Natural killer cell (primary cell): ENCODE results near the gene THEMIS. TPM values are rescaled to one million over a fixed set of nuclear protein-coding genes. Genes with fewer than 3 reads are reported as not detected.
A peak's percentile ranks its signal among the peaks of the same experiment; 100 is the strongest.

Experiments used
- ATAC-seq, 3 donors: fragments of 150-1000 bp in 2 of 3; fragments of 200-7000 bp in 1 of 3; cut with Tn5 transposase; 1 replicate in 1 of 3; 2 replicates in 2 of 3; pipeline ENCODE4 v1.10.0; 2021; ENCODE audit warnings: mild to moderate bottlenecking in 2 of 3, moderate library complexity in 2 of 3
- DNase-seq, 2 donors: peaks; one replicate each; pipeline versions ENCODE4 v3.0.0 to v3.0.0-alpha.2; 2013 to 2021; ENCODE audit warnings: mixed read lengths in 1 of 2
- H3K27ac ChIP-seq: one replicate; pipeline ENCODE4 v1.5.1; 2013; ENCODE audit warnings: mild to moderate bottlenecking, low read length
- H3K27me3 ChIP-seq: one replicate; pipeline ENCODE4 v1.6.1; 2013; ENCODE audit warnings: low read length; ENCODE audit not compliant: control insufficient read depth, insufficient read depth
- H3K36me3 ChIP-seq: one replicate; pipeline ENCODE4 v1.6.1; 2013; ENCODE audit warnings: low read length; ENCODE audit not compliant: control insufficient read depth, insufficient read depth
- H3K4me1 ChIP-seq: one replicate; pipeline ENCODE4 v1.6.1; 2013; ENCODE audit warnings: low read length; ENCODE audit not compliant: control insufficient read depth, insufficient read depth
- H3K4me3 ChIP-seq: one replicate; pipeline ENCODE4 v1.5.1; 2013; ENCODE audit warnings: low read length
- H3K9me3 ChIP-seq: one replicate; pipeline ENCODE4 v1.6.1; 2013; ENCODE audit warnings: low read length; ENCODE audit not compliant: control insufficient read depth, insufficient read depth
- H3K27ac Mint-ChIP-seq, 2 donors: one replicate each; pipeline ENCODE4 v1.8.0; 2022; ENCODE audit warnings: mild to moderate bottlenecking in 2 of 2, mixed read lengths in 2 of 2, moderate library complexity in 1 of 2
- H3K27me3 Mint-ChIP-seq, 2 donors: one replicate each; pipeline ENCODE4 v1.8.0; 2022; ENCODE audit warnings: low read depth in 2 of 2, mixed read lengths in 2 of 2
- H3K36me3 Mint-ChIP-seq: one replicate; pipeline ENCODE4 v1.8.0; 2022; ENCODE audit warnings: mixed read lengths
- H3K4me1 Mint-ChIP-seq, 2 donors: one replicate each; pipeline ENCODE4 v1.8.0; 2022; ENCODE audit warnings: mixed read lengths in 2 of 2
- H3K4me3 Mint-ChIP-seq: one replicate; pipeline ENCODE4 v1.8.0; 2022; ENCODE audit warnings: mild to moderate bottlenecking, moderate library complexity, mixed read lengths
- H3K9me3 Mint-ChIP-seq, 2 donors: one replicate each; pipeline ENCODE4 v1.8.0; 2022; ENCODE audit warnings: mixed read lengths in 2 of 2
- CTCF ChIP-seq: fragments of 200-600 bp; IDR thresholded peaks from one replicate; pipeline ENCODE4 v1.8.0; 2022; ENCODE audit warnings: antibody characterized with exemption
- WGBS: methylation state at CpG from one replicate; pipeline ENCODE4 v1.1.7; 2013; ENCODE audit warnings: missing lambda C conversion rate; ENCODE audit not compliant: insufficient coverage; 5-methylcytosine and 5-hydroxymethylcytosine counted together
- intact Hi-C: fragments of 100-400 bp; cut with micrococcal nuclease; formaldehyde crosslinking; loops from one replicate; pipeline ENCODE4 v1.14.2; 2022
- total RNA-seq, 4 donors: library from RNA; stranded (reverse); fragments of 120-200 nt in 1 of 4; gene quantifications; one replicate each; pipeline versions ENCODE4 v1.2.3 to v1.2.4, GENCODE V29; 2013 to 2022

Gene THEMIS
- total RNA-seq = 10 to 100 TPM in 1 of 3 donors, 1 to 10 TPM in 1, under 1 TPM in 1; 0.82 to 11.7 (median 1.7) TPM
- total RNA-seq (2013) = 29.1 TPM

- intact Hi-C loops = no loop called here
- WGBS = 20% methylated on average over 2 of the region's 2 CpGs
- no peaks in the 10 kb centered on the region for H3K9me3 ChIP-seq
- peak in 2 of 3 donors; percentile 46 to 48 for ATAC-seq
- H3K36me3 ChIP-seq = no peaks in the 10 kb centered on the region
- Mint-ChIP-seq H3K9me3 (peaks cover 0 to 2% of the 10 kb centered on the region in 2 donors), H3K4me1 (peaks cover 9 to 10% of the 10 kb centered on the region in 2 donors), H3K36me3 (no peaks in the 10 kb centered on the region), H3K27me3 (peaks cover 0 to 7% of the 10 kb centered on the region in 2 donors), H3K27ac (peak within 1 kb of the TSS in 1 of 2 donors; percentile 70), H3K4me3 (peak within 1 kb of the TSS; percentile 53)
- peak within 1 kb of the TSS; percentile 8 for H3K27ac ChIP-seq
- H3K4me1 ChIP-seq = peaks cover 4% of the 10 kb centered on the region
- TF ChIP-seq CTCF = no peak
- peak within 1 kb of the TSS; percentile 37 for H3K4me3 ChIP-seq
- no peaks in the 10 kb centered on the region for H3K27me3 ChIP-seq
- DNase-seq = peak in 1 of 2 donors; percentile 81
Measured at GRCh38 chr6:127900935-127901334, at the start of gene THEMIS. Gene THEMIS, minus strand, starts transcription at chr6:127901058. Its CDS starts 126 bp downstream, at chr6:127900932.

- H3K36me3 ChIP-seq = no peaks in the 10 kb centered on the region
- WGBS = 99% methylated on average over 3 of the region's 3 CpGs
- no peak for TF ChIP-seq CTCF
- H3K27me3 Mint-ChIP-seq = no peaks in the 10 kb centered on the region
- H3K4me3 ChIP-seq = no peak overlapping the region
- no peak overlapping the region for H3K27ac Mint-ChIP-seq
- intact Hi-C loops = no loop called here
- H3K27ac ChIP-seq = no peak overlapping the region
- peaks cover 34 to 44% of the 10 kb centered on the region in 2 donors for H3K4me1 Mint-ChIP-seq
- peaks cover 6% of the 10 kb centered on the region for H3K36me3 Mint-ChIP-seq
- H3K4me1 ChIP-seq = peaks cover 18% of the 10 kb centered on the region
- no peak for DNase-seq
- no peak overlapping the region for H3K4me3 Mint-ChIP-seq
- peaks cover 3 to 7% of the 10 kb centered on the region in 2 donors for H3K9me3 Mint-ChIP-seq
- ATAC-seq = no peak
- no peaks in the 10 kb centered on the region for H3K9me3 ChIP-seq
- no peaks in the 10 kb centered on the region for H3K27me3 ChIP-seq
Measured at GRCh38 chr6:127949251-127949650, 48.4 kb upstream of the THEMIS start.

GRCh38 chr6:127946388-127946787 lies 45.5 kb upstream of the THEMIS start:
- DNase-seq = no peak
- WGBS = 96% methylated on average over 2 of the region's 2 CpGs
- Mint-ChIP-seq H3K27ac (no peak overlapping the region), H3K4me3 (no peak overlapping the region), H3K36me3 (peaks cover 6% of the 10 kb centered on the region), H3K27me3 (peaks cover 0 to 2% of the 10 kb centered on the region in 2 donors), H3K9me3 (peaks cover 3 to 4% of the 10 kb centered on the region in 2 donors), H3K4me1 (peaks cover 18 to 26% of the 10 kb centered on the region in 2 donors)
- no peak overlapping the region for H3K4me3 ChIP-seq
- no peaks in the 10 kb centered on the region for H3K9me3 ChIP-seq
- H3K4me1 ChIP-seq = peaks cover 8% of the 10 kb centered on the region
- intact Hi-C loops = no loop called here
- no peak for TF ChIP-seq CTCF
- no peaks in the 10 kb centered on the region for H3K27me3 ChIP-seq
- H3K36me3 ChIP-seq = no peaks in the 10 kb centered on the region
- ATAC-seq = no peak
- no peak overlapping the region for H3K27ac ChIP-seq
